HCT116 (cell line): ENCODE results near the gene FGGY.

ENCODE experiments used
- EZH2phosphoT487 ChIP-seq: fragments of 200-600 bp; IDR thresholded peaks from 2 replicates; pipeline ENCODE4 v1.6.1; 2018; ENCODE audit warnings: antibody characterized with exemption, borderline replicate concordance
- SP1 ChIP-seq: IDR thresholded peaks from 2 replicates; pipeline ENCODE4 v1.6.1; 2012; ENCODE audit warnings: low read depth
- TF ChIP-seq, protein P1 (sequence below), 3 experiments: fragments of 200-600 bp in 1 of 3; sonication (generic) in 1 of 3; IDR thresholded peaks in 2 of 3; conservative IDR thresholded peaks in 1 of 3; 2 replicates each; pipeline ENCODE4 v1.5.1; 2012 to 2017; ENCODE audit warnings: low read depth in 2 of 3, low read length in 2 of 3, antibody characterized with exemption in 1 of 3, borderline replicate concordance in 1 of 3, control low read depth in 1 of 3, mild to moderate bottlenecking in 1 of 3, mixed read lengths in 1 of 3, mixed run types in 1 of 3, moderate library complexity in 1 of 3; ENCODE audit not compliant: insufficient read depth in 1 of 3
- TF ChIP-seq, protein P2 (sequence below): IDR thresholded peaks from 2 replicates; pipeline ENCODE4 v1.6.1; 2012

DNA sequence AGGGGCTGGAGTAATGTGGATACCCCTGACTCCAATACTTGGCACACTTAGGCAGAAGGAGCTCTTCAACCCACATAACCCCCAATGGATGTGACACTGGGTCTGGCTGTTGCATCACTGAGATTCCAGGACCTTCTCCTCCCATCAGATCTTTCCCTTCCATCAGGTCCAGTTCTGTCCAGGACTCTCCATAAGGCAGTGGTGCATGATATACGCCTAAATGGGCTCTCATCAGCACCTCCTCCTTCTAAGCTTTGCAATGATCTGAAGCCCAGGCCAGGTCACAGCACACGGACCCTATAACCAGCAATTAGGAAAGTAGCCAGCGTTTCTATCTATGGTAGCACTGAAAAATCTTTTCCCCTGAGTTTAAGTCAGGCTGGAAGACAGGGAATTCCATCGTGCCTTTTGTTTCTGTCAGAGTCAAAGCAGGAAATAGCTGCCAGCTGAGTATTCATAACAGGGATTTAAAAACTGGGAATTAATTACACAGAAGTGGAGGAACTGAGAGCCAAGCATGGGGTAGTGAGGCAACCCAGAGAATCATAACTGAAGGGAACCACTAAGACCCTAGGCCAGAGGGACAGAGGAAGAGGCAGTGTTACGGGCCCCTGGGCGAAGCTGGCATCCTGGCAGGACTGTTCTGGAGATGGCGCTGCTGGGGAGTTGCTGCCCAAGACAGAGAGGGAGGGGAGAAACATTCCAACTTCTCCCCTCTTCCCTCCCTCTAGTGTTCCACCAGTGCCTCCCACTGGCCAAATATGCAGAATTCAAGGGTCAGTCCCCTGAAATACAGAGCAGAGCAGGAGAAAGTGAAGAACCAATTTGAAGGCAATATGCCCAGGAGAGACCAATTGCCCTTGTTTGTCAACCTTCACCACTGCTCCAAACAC lies 480.3 kb downstream of the FGGY start:
- no peak for TF ChIP-seq SP1
- TF ChIP-seq, protein P1, sequence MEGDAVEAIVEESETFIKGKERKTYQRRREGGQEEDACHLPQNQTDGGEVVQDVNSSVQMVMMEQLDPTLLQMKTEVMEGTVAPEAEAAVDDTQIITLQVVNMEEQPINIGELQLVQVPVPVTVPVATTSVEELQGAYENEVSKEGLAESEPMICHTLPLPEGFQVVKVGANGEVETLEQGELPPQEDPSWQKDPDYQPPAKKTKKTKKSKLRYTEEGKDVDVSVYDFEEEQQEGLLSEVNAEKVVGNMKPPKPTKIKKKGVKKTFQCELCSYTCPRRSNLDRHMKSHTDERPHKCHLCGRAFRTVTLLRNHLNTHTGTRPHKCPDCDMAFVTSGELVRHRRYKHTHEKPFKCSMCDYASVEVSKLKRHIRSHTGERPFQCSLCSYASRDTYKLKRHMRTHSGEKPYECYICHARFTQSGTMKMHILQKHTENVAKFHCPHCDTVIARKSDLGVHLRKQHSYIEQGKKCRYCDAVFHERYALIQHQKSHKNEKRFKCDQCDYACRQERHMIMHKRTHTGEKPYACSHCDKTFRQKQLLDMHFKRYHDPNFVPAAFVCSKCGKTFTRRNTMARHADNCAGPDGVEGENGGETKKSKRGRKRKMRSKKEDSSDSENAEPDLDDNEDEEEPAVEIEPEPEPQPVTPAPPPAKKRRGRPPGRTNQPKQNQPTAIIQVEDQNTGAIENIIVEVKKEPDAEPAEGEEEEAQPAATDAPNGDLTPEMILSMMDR (IDR thresholded peaks at IDR 0.05 in 2 of 3, conservative IDR thresholded peaks at IDR 0.05 in 1 of 3; ENCODE audit: borderline replicate concordance in 1 of 3, insufficient read depth in 1 of 3, low read depth in 2 of 3, low read length in 2 of 3) = peak in 1 of 3 experiments; percentile 34; a peak in 2 of 6 replicates
- TF ChIP-seq, protein P2, sequence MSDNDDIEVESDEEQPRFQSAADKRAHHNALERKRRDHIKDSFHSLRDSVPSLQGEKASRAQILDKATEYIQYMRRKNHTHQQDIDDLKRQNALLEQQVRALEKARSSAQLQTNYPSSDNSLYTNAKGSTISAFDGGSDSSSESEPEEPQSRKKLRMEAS = no peak
- TF ChIP-seq EZH2phosphoT487 = no peak
